D721Med (cell line): Measurements from ENCODE around the gene GSKIP.
A peak's percentile ranks its signal among the peaks of the same experiment; 100 is the strongest.

Source experiments
- DNase-seq: peaks from one replicate; pipeline ENCODE4 v3.0.0; 2011; ENCODE audit warnings: low spot score; ENCODE audit not compliant: insufficient read length
- FAIRE-seq: peaks from 2 replicates; lab custom pipeline; 2011; peaks lifted over from hg19 to GRCh38; lab: Jason Lieb, UNC
- CTCF ChIP-seq: IDR thresholded peaks from 2 replicates; pipeline ENCODE4 v1.5.1; 2012; ENCODE audit warnings: mild to moderate bottlenecking, control low read depth; ENCODE audit not compliant: insufficient read depth; ENCODE audit errors: missing control alignments

GSKIP gene

DNA sequence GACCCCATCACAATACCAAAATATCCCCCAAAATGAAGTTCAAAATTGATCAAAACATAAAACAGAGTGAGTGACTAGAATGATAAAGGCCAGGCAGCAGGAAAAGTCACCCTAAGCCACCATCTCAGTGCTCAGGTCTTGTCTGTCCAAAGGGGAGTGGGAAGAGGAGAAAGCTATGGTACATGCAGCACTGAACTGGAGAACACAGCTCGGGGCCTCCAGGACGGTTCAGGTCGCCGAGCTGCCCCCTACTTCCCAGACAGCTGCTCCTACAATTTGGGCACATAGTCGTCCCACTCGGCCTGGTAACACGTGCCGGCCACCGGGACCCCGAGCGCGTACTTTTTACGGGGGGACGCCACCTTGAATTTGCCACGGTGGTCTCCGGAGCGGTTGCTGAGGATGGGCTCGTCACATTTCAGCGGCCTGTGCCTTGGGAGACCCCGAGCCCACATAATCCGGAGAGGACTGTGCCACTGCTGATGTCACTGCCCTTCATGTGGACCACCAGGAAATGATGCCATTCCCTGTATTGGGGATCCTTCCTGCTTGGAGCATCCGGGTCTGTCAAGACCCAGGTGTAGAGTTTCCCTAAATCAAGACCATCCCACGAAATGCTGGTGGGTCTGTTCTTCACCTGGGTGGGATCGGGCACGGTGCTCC is 60.3 kb downstream of the GSKIP start:
- DNase-seq (no peak), FAIRE-seq (no peak)
- TF ChIP-seq CTCF, result no peak

DNA sequence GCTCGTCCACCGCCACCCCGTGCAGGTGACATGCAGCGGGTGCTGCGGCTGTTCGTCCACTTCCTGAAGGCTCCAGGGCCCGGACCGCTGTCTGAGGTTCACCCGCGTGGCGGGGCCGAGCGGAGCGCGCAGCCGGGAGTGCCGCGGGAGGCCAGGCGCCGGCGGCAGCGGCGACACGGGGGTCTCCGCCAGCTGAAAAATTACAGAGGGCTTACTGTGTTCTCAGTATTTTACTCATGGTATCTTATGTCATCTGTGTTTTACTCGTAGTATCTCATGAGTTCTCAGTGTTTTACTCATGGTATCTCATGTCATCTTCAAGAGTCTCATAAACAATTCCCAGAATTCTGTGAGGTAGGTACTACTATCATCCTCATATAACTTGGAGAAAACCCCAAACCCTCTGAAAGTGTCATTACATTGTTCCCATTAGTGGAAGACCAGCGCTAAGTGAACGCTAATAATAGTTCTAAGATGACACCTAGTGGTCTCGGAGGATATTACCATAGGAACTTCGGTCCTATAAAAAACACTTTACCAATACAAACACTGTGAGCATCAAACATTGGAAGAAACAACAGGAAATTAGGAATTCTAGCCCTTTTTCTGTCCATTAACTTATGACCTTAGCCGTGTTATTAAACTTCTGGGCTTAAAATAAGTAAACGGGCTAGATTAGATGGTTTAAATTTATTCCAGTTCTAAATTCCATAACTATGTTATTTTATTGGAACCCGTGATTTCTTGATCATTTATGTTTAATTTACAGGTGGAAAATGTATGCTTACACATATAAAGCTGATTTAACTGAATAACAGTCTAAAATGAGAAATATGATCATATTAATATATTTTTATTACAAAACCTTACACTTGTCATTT is 61.0 kb downstream of the GSKIP start:
- DNase-seq (peak; percentile 29), FAIRE-seq (peak; percentile 87)
- TF ChIP-seq CTCF, result peak; percentile 78

DNA sequence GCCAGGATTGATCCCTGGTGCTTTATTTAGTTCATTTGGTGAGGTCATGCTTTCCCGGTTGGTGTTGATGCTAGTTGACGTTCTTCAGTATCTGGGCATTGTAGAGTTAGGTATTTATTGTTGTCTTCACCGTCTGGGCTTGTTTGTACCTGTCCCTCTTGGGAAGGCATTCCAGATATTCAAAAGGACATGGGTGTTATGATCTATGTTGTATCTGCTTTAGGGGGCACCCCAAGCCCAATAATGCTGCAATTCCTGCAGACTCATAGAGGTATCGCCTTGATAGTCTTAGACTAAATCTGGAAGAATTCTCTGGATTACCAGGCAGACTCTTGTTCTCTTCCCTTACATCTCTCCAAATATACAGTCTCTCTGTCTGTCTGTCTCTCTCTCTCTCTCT is 70.7 kb downstream of the GSKIP start:
- no peak for DNase-seq
- FAIRE-seq, result no peak

More for the DNA sequence above, 70.7 kb downstream of the GSKIP start:
- TF ChIP-seq CTCF, result no peak
